Keratinocyte (primary cell): Measurements from ENCODE around the gene MRO. TPM values are rescaled to one million over a fixed set of nuclear protein-coding genes. Genes with fewer than 3 reads are reported as not detected.

Experiments used
- DNase-seq: peaks from one replicate; pipeline ENCODE4 v3.0.0-alpha.2; 2011; ENCODE audit warnings: low read depth, missing footprints, low spot score
- FAIRE-seq: peaks from 2 replicates; lab custom pipeline; 2011; peaks lifted over from hg19 to GRCh38; lab: Jason Lieb, UNC
- H2AFZ ChIP-seq: 2 replicates; pipeline ENCODE4 v1.6.0; 2012; ENCODE audit warnings: low read length, control low read depth, inconsistent platforms; ENCODE audit not compliant: control insufficient read depth
- H3K27ac ChIP-seq: 2 replicates; pipeline ENCODE4 v1.5.1; 2011; ENCODE audit warnings: low read length; ENCODE audit not compliant: control insufficient read depth, insufficient read depth
- H3K27me3 ChIP-seq: 3 replicates; pipeline ENCODE4 v1.6.0; 2011; ENCODE audit warnings: low read length; ENCODE audit not compliant: control insufficient read depth, insufficient read depth; ENCODE audit errors: extremely low read depth
- H3K36me3 ChIP-seq, 2 experiments: 2 replicates in 1 of 2; 3 replicates in 1 of 2; pipeline ENCODE4 v1.5.1; 2011; ENCODE audit warnings: low read length in 2 of 2, mild to moderate bottlenecking in 1 of 2; ENCODE audit not compliant: control insufficient read depth in 2 of 2, insufficient read depth in 2 of 2; ENCODE audit errors: extremely low read depth in 1 of 2
- H3K4me1 ChIP-seq: 3 replicates; pipeline ENCODE4 v1.5.1; 2011; ENCODE audit warnings: low read length; ENCODE audit not compliant: control insufficient read depth, insufficient read depth; ENCODE audit errors: extremely low read depth
- H3K4me2 ChIP-seq: 3 replicates; pipeline ENCODE4 v1.6.0; 2011; ENCODE audit warnings: low read depth, low read length; ENCODE audit not compliant: control insufficient read depth, insufficient read depth; ENCODE audit errors: extremely low read depth
- H3K4me3 ChIP-seq, 3 experiments: fragments of 200-600 bp in 1 of 3; sonication (generic) in 1 of 3; 2 replicates in 2 of 3; 3 replicates in 1 of 3; pipeline ENCODE4 v1.5.1; 2011 to 2016; ENCODE audit warnings: low read length in 3 of 3, mild to moderate bottlenecking in 3 of 3, control low read depth in 2 of 3, inconsistent platforms in 1 of 3, low read depth in 1 of 3, mixed read lengths in 1 of 3, mixed run types in 1 of 3, moderate library complexity in 1 of 3; ENCODE audit not compliant: control insufficient read depth in 2 of 3, insufficient read depth in 2 of 3; ENCODE audit errors: extremely low read depth in 1 of 3
- H3K79me2 ChIP-seq: 2 replicates; pipeline ENCODE4 v1.6.0; 2012; ENCODE audit warnings: low read length; ENCODE audit not compliant: control insufficient read depth, insufficient read depth
- H3K9ac ChIP-seq: 3 replicates; pipeline ENCODE4 v1.6.0; 2011; ENCODE audit warnings: low read length; ENCODE audit not compliant: control insufficient read depth, insufficient read depth; ENCODE audit errors: extremely low read depth
- H3K9me1 ChIP-seq: 3 replicates; pipeline ENCODE4 v1.6.0; 2011; ENCODE audit warnings: low read length; ENCODE audit not compliant: control insufficient read depth, insufficient read depth; ENCODE audit errors: extremely low read depth
- H3K9me3 ChIP-seq: 2 replicates; pipeline ENCODE4 v1.5.1; 2012; ENCODE audit warnings: low read depth, low read length; ENCODE audit not compliant: control insufficient read depth
- H4K20me1 ChIP-seq: 3 replicates; pipeline ENCODE4 v1.6.0; 2011; ENCODE audit warnings: low read length; ENCODE audit not compliant: control insufficient read depth, insufficient read depth; ENCODE audit errors: extremely low read depth
- CTCF ChIP-seq, 3 experiments: IDR thresholded peaks in 1 of 3; conservative IDR thresholded peaks in 1 of 3; optimal IDR thresholded peaks in 1 of 3; 2 replicates in 2 of 3; 3 replicates in 1 of 3; pipeline versions ENCODE3 to v1.5.1; 2011; ENCODE audit warnings: low read length in 3 of 3, mild to moderate bottlenecking in 3 of 3, moderate library complexity in 2 of 3, control low read depth in 1 of 3, inconsistent platforms in 1 of 3; ENCODE audit not compliant: insufficient read depth in 2 of 3; ENCODE audit errors: extremely low read depth in 1 of 3
- EZH2 ChIP-seq: IDR thresholded peaks from one replicate; pipeline ENCODE4 v1.6.1; 2012; ENCODE audit warnings: inconsistent platforms, mild to moderate bottlenecking, low read length, moderate library complexity
- dilution Hi-C: fragments of 300-500 bp; cut with MboI; formaldehyde crosslinking; loops from one replicate; pipeline ENCODE4 v1.7.0; 2020; ENCODE audit warnings: low sequenced_read_pairs; ENCODE audit not compliant: extremely low pct_ligation_motif_present
- polyA plus RNA-seq, 5 experiments: library from polyadenylated mRNA; depleted of rRNA in 3 of 5; stranded (reverse) in 3 of 5; stranded (forward) in 1 of 5; unstranded in 1 of 5; fragments of >200 nt; gene quantifications; 1 replicate in 1 of 5; 2 replicates in 3 of 5; 3 replicates in 1 of 5; pipeline versions ENCODE4 v1.2.1 to v1.2.3, GENCODE V29; 2011 to 2012; ENCODE audit warnings: missing spikeins in 2 of 5, low read depth in 1 of 5, low replicate concordance in 1 of 5

The MRO gene
- polyA plus RNA-seq, 1 donor (not counting 4 experiments of a cell fraction or from before 2014, with no cell fraction given) = not detected

- H3K9me3 ChIP-seq = no peaks in the 10 kb centered on the region
- dilution Hi-C loops = no loop called here
- no peak overlapping the region for H3K4me2 ChIP-seq
- FAIRE-seq (peak; percentile 26), DNase-seq (no peak)
- peaks cover 12% of the 10 kb centered on the region for H3K27me3 ChIP-seq
- no peak overlapping the region for H2AFZ ChIP-seq
- H3K9ac ChIP-seq = no peak overlapping the region
- no peaks in the 10 kb centered on the region for H3K9me1 ChIP-seq
- no peaks in the 10 kb centered on the region for H4K20me1 ChIP-seq
- TF ChIP-seq CTCF (optimal IDR thresholded peaks at IDR 0.05 in 1 of 3, IDR thresholded peaks at IDR 0.05 in 1 of 3, conservative IDR thresholded peaks at IDR 0.05 in 1 of 3; ENCODE audit: extremely low read depth in 1 of 3, insufficient read depth in 2 of 3, low read length in 3 of 3) (no peak), EZH2 (no peak)
- H3K79me2 ChIP-seq = no peaks in the 10 kb centered on the region
- H3K4me1 ChIP-seq = no peaks in the 10 kb centered on the region
- H3K36me3 ChIP-seq = no peaks in the 10 kb centered on the region
- no peak overlapping the region for H3K27ac ChIP-seq
- no peak overlapping the region for H3K4me3 ChIP-seq
Measured at GRCh38 chr18:50796495-50796894, 23.3 kb downstream of the MRO start.

GRCh38 chr18:50793641-50794565 is 25.9 kb downstream of the MRO start:
- H3K27ac ChIP-seq = no peak overlapping the region
- FAIRE-seq = no peak
- no peaks in the 10 kb centered on the region for H3K36me3 ChIP-seq
- H3K9me1 ChIP-seq = no peaks in the 10 kb centered on the region
- H3K27me3 ChIP-seq = peaks cover 13% of the 10 kb centered on the region
- no peaks in the 10 kb centered on the region for H3K9me3 ChIP-seq
- DNase-seq = no peak
- no peak for TF ChIP-seq EZH2
- TF ChIP-seq CTCF (optimal IDR thresholded peaks at IDR 0.05 in 1 of 3, IDR thresholded peaks at IDR 0.05 in 1 of 3, conservative IDR thresholded peaks at IDR 0.05 in 1 of 3; ENCODE audit: extremely low read depth in 1 of 3, insufficient read depth in 2 of 3, low read length in 3 of 3) = no peak
- H3K9ac ChIP-seq = no peak overlapping the region
- dilution Hi-C loops = no loop called here
- no peak overlapping the region for H2AFZ ChIP-seq
- H3K4me1 ChIP-seq = no peaks in the 10 kb centered on the region
- no peak overlapping the region for H3K4me3 ChIP-seq
- H3K79me2 ChIP-seq = no peaks in the 10 kb centered on the region
- no peaks in the 10 kb centered on the region for H4K20me1 ChIP-seq
- no peak overlapping the region for H3K4me2 ChIP-seq
